GM15510 (cell line): ENCODE measurements around the gene NTM.

ENCODE experiments used
- POLR2A ChIP-seq: IDR thresholded peaks from 3 replicates; pipeline ENCODE4 v1.6.1; 2011; ENCODE audit warnings: borderline replicate concordance; ENCODE audit not compliant: insufficient read length; ENCODE audit errors: extremely low read depth

NTM gene

DNA sequence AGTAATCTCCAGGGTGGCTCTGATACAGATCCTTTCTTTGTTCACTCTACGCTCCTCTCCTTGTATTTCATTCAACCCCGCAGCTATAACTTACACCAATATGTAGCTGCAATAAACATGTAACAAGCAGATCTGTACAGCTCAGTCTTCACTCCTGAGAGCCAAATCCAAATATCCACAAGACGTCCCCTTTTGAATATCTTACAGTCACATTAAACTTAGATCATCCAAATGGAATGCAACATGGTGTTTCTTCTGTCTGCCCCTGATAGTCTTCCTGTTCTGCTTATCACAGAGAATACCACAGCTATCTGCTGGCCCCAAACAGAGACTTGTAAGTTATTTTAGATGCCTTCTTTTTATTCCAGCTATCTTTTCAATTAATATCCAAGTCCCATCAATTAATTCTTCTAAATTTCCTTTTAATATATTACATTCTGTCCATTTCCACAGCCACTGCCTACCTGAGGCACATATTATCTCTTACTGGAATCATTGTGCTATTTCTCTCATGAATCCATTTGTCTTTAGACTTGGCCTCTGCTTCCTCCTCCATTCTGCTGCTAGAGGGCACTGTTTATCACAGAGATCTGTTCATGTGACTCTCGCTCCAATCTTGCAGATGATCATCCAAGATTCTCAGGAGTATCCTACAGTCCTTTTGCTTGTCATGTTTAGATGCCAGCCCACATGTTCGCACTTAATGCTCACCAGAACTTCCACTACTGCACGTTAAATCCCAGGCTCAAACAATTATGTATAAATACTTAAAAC is 908.6 kb downstream of the NTM start:
- TF ChIP-seq POLR2A = no peak

DNA sequence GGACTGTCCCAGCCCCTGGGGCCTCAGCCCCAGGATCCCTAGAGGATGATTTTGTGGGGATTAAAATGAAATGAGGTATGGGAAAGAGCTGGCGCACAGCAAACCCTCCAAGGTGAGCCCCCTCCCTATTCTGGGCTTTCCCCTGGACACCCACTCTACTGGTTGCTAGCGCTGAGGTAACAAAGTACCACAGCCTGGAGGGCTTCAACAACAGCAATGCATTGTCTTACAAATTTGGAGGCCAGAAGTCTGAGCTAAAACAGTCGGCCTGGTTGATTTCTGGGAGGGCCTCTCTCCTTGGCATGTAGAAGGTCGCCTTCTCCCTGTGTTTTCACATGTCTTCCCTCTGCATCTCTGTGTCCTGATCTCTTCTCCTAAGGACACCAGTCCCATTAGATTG is 913.6 kb downstream of the NTM start:
- TF ChIP-seq POLR2A = no peak

DNA sequence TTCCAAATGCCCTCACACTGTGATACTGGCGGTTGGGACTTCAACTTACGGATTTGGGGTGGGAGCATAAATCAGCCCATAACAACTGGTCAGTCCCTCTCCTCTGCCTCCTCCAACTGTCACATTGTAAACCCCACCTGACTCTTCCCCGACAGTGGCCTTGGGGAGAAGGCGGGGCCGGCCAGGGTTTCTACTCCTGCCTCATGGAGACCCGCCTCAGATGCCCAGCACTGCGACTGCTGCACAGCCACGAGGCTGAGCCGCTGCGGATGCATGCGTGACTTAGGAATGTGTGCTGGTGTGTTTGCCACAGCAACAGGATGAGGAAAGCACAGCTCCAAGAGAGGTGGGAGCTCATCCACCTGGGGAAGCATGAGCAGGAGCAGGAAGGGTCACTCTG is 914.2 kb downstream of the NTM start:
- TF ChIP-seq POLR2A = no peak

DNA sequence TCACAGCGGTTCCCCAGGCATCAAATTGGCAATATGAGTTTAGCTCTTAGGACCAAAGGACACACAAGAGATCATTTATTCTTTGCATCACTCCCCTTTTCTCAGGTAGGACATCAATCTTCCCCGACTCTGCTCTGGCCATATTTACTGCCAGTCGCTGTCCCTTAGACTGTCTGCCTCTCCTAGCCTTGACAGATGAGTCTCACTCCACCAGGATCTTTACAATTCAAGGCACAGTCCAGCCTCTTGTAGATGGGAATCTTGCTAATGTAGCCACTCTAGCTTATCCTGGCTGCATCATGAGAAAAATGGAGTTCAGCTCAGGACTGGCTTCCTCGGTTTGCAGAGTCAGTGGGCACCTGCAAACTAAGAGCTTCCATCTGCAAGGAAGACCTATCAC is 915.2 kb downstream of the NTM start:
- no peak for TF ChIP-seq POLR2A

DNA sequence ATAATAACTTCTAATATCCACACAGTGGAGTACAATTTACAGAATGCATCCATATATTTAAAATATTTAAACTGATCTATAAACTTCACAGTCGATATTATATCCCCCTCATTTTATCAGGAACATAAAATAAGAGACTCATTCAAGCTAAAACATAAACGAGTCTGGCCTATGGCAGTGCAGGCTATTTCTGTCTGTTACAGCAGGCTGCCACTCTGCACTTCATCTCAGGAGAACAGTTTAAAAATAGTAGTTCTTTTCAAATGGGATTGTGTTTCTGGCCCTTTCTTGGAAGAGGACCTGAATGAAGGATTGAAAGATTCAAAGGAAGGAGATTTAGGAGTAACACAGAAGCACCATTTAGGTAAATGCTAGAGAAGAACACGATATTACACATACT is 915.7 kb downstream of the NTM start:
- TF ChIP-seq POLR2A = no peak

DNA sequence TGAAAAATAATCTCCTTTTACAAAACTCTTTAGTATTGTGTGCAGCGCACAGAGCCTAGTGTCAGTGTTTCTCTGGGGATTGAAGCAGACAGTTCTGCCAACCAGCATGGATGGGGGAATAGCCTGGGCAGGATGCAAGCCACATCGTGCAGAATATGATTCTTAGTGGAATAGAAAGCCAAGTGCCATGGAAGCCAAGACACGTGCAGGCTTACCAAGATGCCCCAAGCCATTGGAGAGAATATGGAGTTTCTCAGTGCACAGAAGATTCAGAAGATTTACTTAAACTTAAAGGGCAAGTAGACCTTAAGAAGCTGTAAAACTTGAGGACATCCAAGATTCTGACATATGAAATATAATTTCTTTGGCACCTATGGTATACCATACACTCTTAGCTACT is 917.6 kb downstream of the NTM start:
- no peak for TF ChIP-seq POLR2A

DNA sequence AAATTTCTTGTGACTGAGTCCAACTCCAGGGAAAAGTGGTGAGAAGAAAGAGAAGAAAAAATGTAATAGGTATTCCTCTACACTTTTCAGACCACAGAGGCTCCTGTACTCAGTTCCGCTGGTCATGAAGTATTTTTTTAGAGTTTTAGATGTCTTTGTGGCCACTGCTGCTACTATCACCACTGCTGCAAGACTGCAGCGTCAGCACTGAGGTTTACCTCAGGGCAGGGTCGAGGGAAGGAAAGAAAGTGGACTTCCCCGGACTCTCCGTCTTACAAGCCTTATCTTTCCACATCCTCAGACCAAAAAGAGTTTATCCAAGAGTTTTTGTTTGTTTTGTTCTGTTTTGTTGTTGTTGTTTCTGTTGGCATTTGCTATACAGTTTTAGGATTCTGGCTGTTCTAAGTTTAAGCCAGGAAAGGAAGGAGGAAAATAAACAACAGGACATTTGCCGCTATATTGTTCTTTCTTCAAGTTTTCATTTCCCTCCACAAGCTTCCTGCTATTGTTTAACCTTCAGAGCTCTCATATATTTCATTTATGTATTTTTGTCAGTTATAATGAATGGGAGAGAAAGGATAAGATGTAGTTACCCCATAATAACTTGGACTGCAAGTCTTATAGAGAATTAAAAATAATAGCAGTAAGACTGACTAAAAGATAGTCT is 919.3 kb downstream of the NTM start:
- no peak for TF ChIP-seq POLR2A

DNA sequence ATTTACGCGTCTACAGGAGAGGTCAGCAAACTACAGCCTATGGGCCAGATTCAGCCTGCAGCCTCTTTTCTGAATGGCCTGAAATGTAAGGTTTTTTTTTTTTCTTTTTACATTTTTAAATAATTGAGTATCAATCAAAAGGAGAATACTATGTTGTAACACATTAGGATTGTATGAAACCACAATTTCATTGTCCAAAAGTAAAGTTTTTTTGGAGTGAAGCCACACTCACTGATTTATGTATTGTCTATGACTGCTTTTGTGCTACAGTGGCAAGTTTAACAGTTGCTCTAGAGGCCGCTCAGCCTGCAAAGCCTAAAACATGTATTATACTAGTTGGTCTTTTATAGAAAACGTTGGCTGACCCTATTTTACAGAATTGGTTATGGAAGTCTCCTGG is 923.2 kb downstream of the NTM start:
- TF ChIP-seq POLR2A = no peak

DNA sequence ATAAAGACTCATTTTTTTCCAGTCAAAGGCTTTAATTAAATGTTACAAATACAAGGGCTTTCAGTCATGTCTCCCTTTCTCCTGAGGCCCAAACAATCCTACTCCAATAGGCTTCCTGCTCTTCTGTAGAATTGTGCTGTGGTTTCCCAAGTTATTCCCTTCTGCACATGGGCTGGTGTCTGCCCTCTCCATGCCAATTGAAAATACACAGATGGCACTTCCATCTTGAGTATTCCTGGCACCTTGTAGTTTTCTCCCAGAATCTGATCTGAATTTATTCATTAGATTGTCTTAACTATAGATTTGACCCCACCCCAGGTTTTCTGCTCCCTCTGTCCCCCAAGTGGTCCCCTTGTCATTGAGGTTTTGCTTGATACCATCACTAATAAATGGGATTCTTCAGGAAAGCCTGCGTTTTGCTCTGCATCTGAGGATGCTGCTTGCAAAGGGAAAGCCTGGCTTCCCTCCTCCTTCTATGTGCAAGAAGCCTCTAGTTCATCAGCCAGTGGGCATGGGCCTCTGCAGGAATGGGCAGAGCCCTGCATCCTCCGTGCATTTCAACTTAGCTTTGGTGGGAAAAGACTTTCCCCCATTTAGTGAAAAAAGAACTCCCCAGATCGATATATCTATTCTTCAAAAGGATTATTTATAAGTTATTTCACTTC is 926.7 kb downstream of the NTM start:
- TF ChIP-seq POLR2A = no peak

DNA sequence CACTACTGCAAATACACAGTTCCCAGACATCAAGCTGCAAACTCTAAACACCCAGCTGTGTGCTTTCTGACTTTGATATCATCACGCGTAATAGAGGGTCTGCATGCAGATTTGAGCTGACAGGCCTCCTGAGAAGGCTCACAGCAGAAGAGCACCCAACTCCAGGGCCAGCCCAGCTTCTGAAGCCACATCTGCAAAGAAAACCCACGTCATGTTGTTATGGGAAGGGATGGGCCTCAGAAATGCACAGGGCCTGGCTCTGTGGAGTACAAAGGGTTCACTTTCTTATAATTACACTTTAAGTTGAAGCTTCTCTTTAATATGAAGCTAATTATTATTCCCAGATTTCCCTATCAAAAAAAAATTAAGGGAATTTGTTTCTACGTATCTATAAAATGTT is 927.9 kb downstream of the NTM start:
- TF ChIP-seq POLR2A = no peak

DNA sequence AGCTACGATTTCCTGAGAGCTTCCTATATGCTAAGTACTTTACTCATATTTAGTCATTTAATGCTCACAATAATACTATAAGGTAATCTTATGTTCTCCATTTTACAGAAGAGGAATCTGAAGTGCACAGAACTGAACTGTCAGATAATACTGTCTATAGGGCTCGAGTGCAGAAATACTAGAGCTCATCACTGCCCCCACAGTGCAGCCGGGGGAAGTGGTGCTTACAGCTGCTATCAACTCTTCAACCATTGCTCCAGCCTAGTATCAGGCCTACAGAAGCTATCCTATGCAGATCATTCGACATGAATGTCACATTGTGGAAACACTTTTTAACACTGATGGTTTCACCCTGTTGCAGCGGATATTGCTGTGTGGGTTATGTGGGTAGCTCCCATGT is 929.9 kb downstream of the NTM start:
- TF ChIP-seq POLR2A = no peak

DNA sequence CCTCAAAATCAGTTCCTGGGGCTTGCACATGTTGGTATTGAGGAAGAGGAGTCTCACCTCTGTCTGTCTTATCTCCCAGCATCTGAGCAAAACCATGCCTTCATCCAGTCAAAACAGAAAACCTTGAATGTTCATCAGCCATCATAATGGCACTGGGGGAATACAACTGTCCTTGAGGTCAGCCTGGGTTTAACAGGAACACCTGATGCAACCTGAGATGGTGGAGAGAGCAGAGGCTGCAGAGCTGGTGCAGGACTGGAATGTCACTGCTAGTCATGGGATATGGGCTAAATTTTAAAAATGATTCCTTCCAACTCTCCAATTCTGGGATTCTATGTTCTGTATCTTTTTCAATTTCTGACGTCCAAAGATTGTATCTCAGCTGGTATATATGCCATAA is 931.0 kb downstream of the NTM start:
- no peak for TF ChIP-seq POLR2A

DNA sequence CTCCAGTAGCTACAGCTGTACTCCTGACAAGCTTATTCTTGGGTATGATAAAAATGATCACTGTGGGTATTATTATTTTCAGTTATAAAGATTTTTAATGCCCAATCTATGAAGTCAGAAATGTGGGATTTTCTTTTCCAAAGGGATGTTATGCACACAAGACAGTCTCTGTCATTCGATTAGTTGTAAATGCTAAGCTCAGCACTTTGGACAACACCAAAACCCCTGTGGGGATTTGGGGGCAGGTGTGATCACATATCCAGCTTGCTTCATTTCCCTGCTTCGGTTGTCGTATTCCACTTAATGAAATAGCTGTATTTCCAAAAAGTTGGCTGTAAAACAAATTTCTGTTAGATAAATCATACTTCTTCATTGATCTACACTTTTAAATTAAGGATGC is 931.5 kb downstream of the NTM start:
- no peak for TF ChIP-seq POLR2A

DNA sequence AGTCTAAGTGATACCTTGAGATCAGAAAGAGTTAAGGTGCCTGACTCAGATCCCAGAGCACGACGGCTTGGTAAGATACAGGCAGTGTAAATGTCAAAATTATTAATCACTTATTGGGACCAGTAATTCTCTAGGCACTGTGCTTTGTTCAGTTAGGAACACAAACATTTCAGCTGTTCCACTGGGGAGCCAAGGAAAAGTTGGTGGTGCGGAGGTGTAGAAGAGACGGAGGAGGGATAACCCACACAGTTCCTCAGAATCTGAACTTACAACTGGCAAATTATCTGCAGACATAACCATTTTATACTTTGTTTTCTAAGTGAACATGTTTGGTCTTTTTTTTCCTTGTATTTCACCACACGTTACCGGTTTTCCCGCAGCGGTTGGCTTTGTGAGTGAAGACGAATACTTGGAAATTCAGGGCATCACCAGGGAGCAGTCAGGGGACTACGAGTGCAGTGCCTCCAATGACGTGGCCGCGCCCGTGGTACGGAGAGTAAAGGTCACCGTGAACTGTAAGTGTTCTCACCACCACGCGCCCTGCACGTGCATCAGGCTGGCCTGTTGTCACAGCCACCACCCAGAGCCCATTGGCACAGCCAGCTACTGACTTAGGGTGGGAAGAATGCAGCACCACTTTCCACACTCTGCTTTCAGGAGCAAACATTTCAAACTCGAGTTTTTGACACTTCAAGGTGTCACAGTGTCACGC is 937.0 kb downstream of the NTM start:
- no peak for TF ChIP-seq POLR2A
